Loucy (cell line): ENCODE results near the gene CYGB.

Experiments
- H2AFZ ChIP-seq: fragments of 200-600 bp; sonication (generic); 2 replicates; pipeline ENCODE4 v1.6.0; 2016; ENCODE audit warnings: antibody characterized with exemption, mild to moderate bottlenecking, low read length, moderate library complexity
- H3F3A ChIP-seq: fragments of 200-600 bp; 2 replicates; pipeline ENCODE4 v1.6.0; 2016; ENCODE audit warnings: antibody characterized with exemption, low read depth, mild to moderate bottlenecking
- H3K27me3 ChIP-seq: fragments of 200-600 bp; sonication (generic); 2 replicates; pipeline ENCODE4 v1.6.1; 2014; ENCODE audit warnings: low read length, mild to moderate bottlenecking; ENCODE audit not compliant: insufficient read depth, poor library complexity, severe bottlenecking
- H3K36me3 ChIP-seq: fragments of 200-600 bp; sonication (generic); 2 replicates; pipeline ENCODE4 v1.6.1; 2016; ENCODE audit warnings: low read length; ENCODE audit not compliant: insufficient read depth
- H3K4me1 ChIP-seq: fragments of 200-600 bp; sonication (generic); 2 replicates; pipeline ENCODE4 v1.5.1; 2014; ENCODE audit warnings: low read length, mild to moderate bottlenecking; ENCODE audit not compliant: insufficient read depth, poor library complexity, severe bottlenecking
- H3K4me2 ChIP-seq: fragments of 200-600 bp; sonication (generic); 2 replicates; pipeline ENCODE4 v1.6.0; 2014; ENCODE audit warnings: antibody characterized with exemption, low read length, low read depth, mild to moderate bottlenecking; ENCODE audit not compliant: poor library complexity, severe bottlenecking
- H3K4me3 ChIP-seq: fragments of 200-600 bp; sonication (generic); 2 replicates; pipeline ENCODE4 v1.5.1; 2014; ENCODE audit warnings: low read length, mild to moderate bottlenecking, mixed read lengths; ENCODE audit not compliant: poor library complexity, severe bottlenecking
- H3K79me2 ChIP-seq: fragments of 200-600 bp; sonication (generic); 2 replicates; pipeline ENCODE4 v1.6.1; 2014; ENCODE audit warnings: low read length; ENCODE audit not compliant: insufficient read depth
- H3K9ac ChIP-seq: fragments of 200-600 bp; sonication (generic); 2 replicates; pipeline ENCODE4 v1.6.0; 2014; ENCODE audit warnings: mild to moderate bottlenecking, low read depth, low read length, moderate library complexity; ENCODE audit not compliant: poor library complexity, severe bottlenecking
- H3K9me2 ChIP-seq: fragments of 200-600 bp; sonication (generic); replicated peaks from 2 replicates; pipeline ENCODE4 v1.6.1; 2016; ENCODE audit warnings: low read depth, low read length, mixed read lengths
- H3K9me3 ChIP-seq: fragments of 200-600 bp; sonication (generic); 2 replicates; pipeline ENCODE4 v1.6.1; 2014; ENCODE audit warnings: mild to moderate bottlenecking, antibody characterized with exemption, low read length, low read depth; ENCODE audit not compliant: insufficient read depth
- H4K20me1 ChIP-seq: fragments of 200-600 bp; sonication (generic); 2 replicates; pipeline ENCODE4 v1.6.0; 2014; ENCODE audit warnings: antibody characterized with exemption, low read length, mild to moderate bottlenecking; ENCODE audit not compliant: insufficient read depth, poor library complexity, severe bottlenecking
- CTCF ChIP-seq: fragments of 200-600 bp; sonication (generic); conservative IDR thresholded peaks from 2 replicates; pipeline ENCODE4 v1.5.1; 2014; ENCODE audit warnings: mild to moderate bottlenecking, antibody characterized with exemption, low read length
- EZH2phosphoT487 ChIP-seq: fragments of 200-600 bp; IDR thresholded peaks from 2 replicates; pipeline ENCODE4 v1.6.1; 2018; ENCODE audit warnings: antibody characterized with exemption, mild to moderate bottlenecking, moderate library complexity, borderline replicate concordance

The CYGB gene

GRCh38 chr17:76562734-76563148 lies 25.2 kb upstream of the CYGB start:
- H4K20me1 ChIP-seq = peaks cover 80% of the 10 kb centered on the region

GRCh38 chr17:76561799-76562268 lies 24.3 kb upstream of the CYGB start:
- Histone ChIP-seq H3K9me3 (no peaks in the 10 kb centered on the region), H3K4me1 (peaks cover 45% of the 10 kb centered on the region), H3K4me2 (peak overlapping the region; percentile 92), H3K36me3 (peaks cover 33% of the 10 kb centered on the region; the same call in 1 of the 2 replicates), H3K79me2 (peaks cover 82% of the 10 kb centered on the region), H3K9ac (peak overlapping the region; percentile 99), H3F3A (no peaks in the 10 kb centered on the region), H3K4me3 (peak overlapping the region; percentile 94), H3K9me2 (no peaks in the 10 kb centered on the region), H2AFZ (no peak overlapping the region), H4K20me1 (peaks cover 71% of the 10 kb centered on the region), H3K27me3 (peaks cover 6% of the 10 kb centered on the region)
- TF ChIP-seq EZH2phosphoT487 (no peak), CTCF (no peak)

More at GRCh38 chr17:76562734-76563148, 25.2 kb upstream of the CYGB start:
- no peaks in the 10 kb centered on the region for H3F3A ChIP-seq
- peak overlapping the region; percentile 92 for H3K4me2 ChIP-seq
- TF ChIP-seq CTCF (no peak), EZH2phosphoT487 (no peak)
- peak overlapping the region; percentile 49 for H3K4me3 ChIP-seq
- H3K79me2 ChIP-seq = peaks cover 75% of the 10 kb centered on the region
- no peaks in the 10 kb centered on the region for H3K9me3 ChIP-seq
- no peak overlapping the region for H3K9ac ChIP-seq
- H3K4me1 ChIP-seq = peaks cover 40% of the 10 kb centered on the region
- no peaks in the 10 kb centered on the region for H3K9me2 ChIP-seq
- H3K36me3 ChIP-seq = peaks cover 33% of the 10 kb centered on the region; the same call in 1 of the 2 replicates
- H2AFZ ChIP-seq = no peak overlapping the region
- peaks cover 5% of the 10 kb centered on the region for H3K27me3 ChIP-seq

GRCh38 chr17:76561332-76561731 lies 23.8 kb upstream of the CYGB start:
- Histone ChIP-seq H3K27me3 (peaks cover 6% of the 10 kb centered on the region), H3K9ac (peak overlapping the region; percentile 99), H3K4me1 (peaks cover 49% of the 10 kb centered on the region), H3K4me3 (peak overlapping the region; percentile 94), H2AFZ (no peak overlapping the region), H3K79me2 (peaks cover 82% of the 10 kb centered on the region), H3K36me3 (peaks cover 33% of the 10 kb centered on the region; the same call in 1 of the 2 replicates), H3F3A (no peaks in the 10 kb centered on the region), H4K20me1 (peaks cover 66% of the 10 kb centered on the region), H3K9me3 (no peaks in the 10 kb centered on the region), H3K4me2 (peak overlapping the region; percentile 92), H3K9me2 (no peaks in the 10 kb centered on the region)
- no peak for TF ChIP-seq EZH2phosphoT487
- no peak for TF ChIP-seq CTCF
